ENCODE results near the gene MRPL49.

Gene MRPL49

GRCh38 chr11:65121865-65122696 is at the start of gene MRPL49, which contains the start of gene FAU:
Gene MRPL49, plus strand, starts transcription at chr11:65122321. Its CDS starts 26 bp downstream, at chr11:65122347.
Gene FAU, minus strand, starts transcription at chr11:65122134. Its CDS starts 321 bp downstream, at chr11:65121813.
- peak; percentile 92 for DNase-seq

GRCh38 chr11:65072631-65072966 is 49.5 kb upstream of the MRPL49 start:
- DNase-seq, result no peak

GRCh38 chr11:65077451-65077850 is 44.7 kb upstream of the MRPL49 start:
- no peak for DNase-seq

- DNase-seq, result no peak
Measured at GRCh38 chr11:65078151-65078550, 44.0 kb upstream of the MRPL49 start.

- DNase-seq, result no peak
Measured at GRCh38 chr11:65078786-65079342, 43.3 kb upstream of the MRPL49 start.

- no peak for DNase-seq
Measured at GRCh38 chr11:65083134-65083833, 38.8 kb upstream of the MRPL49 start.

GRCh38 chr11:65083834-65084597 is 38.1 kb upstream of the MRPL49 start, which contains the start of the genes CDCA5 and ZFPL1:
Gene CDCA5, minus strand, starts transcription at chr11:65084040. Its CDS starts 62 bp downstream, at chr11:65083978.
Gene ZFPL1, plus strand, starts transcription at chr11:65084222. Its CDS starts 477 bp downstream, at chr11:65084699.
- peak; percentile 95 for DNase-seq

- no peak for DNase-seq
Measured at GRCh38 chr11:65084598-65085375, 37.3 kb upstream of the MRPL49 start.

- DNase-seq, result no peak
Measured at GRCh38 chr11:65085446-65085845, 36.7 kb upstream of the MRPL49 start.

- no peak for DNase-seq
Measured at GRCh38 chr11:65086809-65087208, 35.3 kb upstream of the MRPL49 start.

GRCh38 chr11:65087216-65087615 is 34.9 kb upstream of the MRPL49 start:
- no peak for DNase-seq

GRCh38 chr11:65087827-65088226 is 34.3 kb upstream of the MRPL49 start:
- no peak for DNase-seq

- DNase-seq, result no peak
Measured at GRCh38 chr11:65089621-65090020, 32.5 kb upstream of the MRPL49 start.

- DNase-seq, result no peak
Measured at GRCh38 chr11:65090628-65091027, 31.5 kb upstream of the MRPL49 start.

- no peak for DNase-seq
Measured at GRCh38 chr11:65095427-65095826, 26.7 kb upstream of the MRPL49 start.

- peak; percentile 63 for DNase-seq
Measured at GRCh38 chr11:65095974-65096806, 25.9 kb upstream of the MRPL49 start, which contains the start of gene VPS51. Gene VPS51, plus strand, starts transcription at chr11:65096214. Its CDS starts 37 bp downstream, at chr11:65096251.

- no peak for DNase-seq
Measured at GRCh38 chr11:65096926-65097325, 25.2 kb upstream of the MRPL49 start.

- DNase-seq, result no peak
Measured at GRCh38 chr11:65100674-65101350, 21.3 kb upstream of the MRPL49 start.

GRCh38 chr11:65102142-65103095 is 19.7 kb upstream of the MRPL49 start:
- DNase-seq, result no peak
